RWPE2 (cell line): ENCODE results near the gene SERAC1.

Source experiments
- ATAC-seq: fragments of 200-7000 bp; cut with Tn5 transposase; 3 replicates; pipeline ENCODE4 v1.9.1; 2021; ENCODE audit warnings: low read depth
- DNase-seq: peaks from one replicate; pipeline ENCODE4 v3.0.0-alpha.2; 2020; ENCODE audit warnings: low spot score
- H3K27ac ChIP-seq: fragments of 450-650 bp; 2 replicates; pipeline ENCODE4 v1.5.1; 2017; ENCODE audit warnings: mild to moderate bottlenecking; ENCODE audit not compliant: poor library complexity, severe bottlenecking
- H3K27me3 ChIP-seq: fragments of 250-450 bp; sonication (Bioruptor Pico); 2 replicates; pipeline ENCODE4 v1.5.1; 2021; ENCODE audit warnings: mild to moderate bottlenecking, moderate library complexity; ENCODE audit not compliant: insufficient read depth, poor library complexity, severe bottlenecking
- H3K36me3 ChIP-seq: fragments of 250-450 bp; sonication (Bioruptor Pico); 2 replicates; pipeline ENCODE4 v1.5.1; 2020; ENCODE audit warnings: low read depth, mild to moderate bottlenecking, moderate library complexity
- H3K4me1 ChIP-seq: fragments of 250-450 bp; sonication (Bioruptor Pico); 2 replicates; pipeline ENCODE4 v1.5.1; 2021; ENCODE audit warnings: mild to moderate bottlenecking, moderate library complexity; ENCODE audit not compliant: insufficient read depth, poor library complexity, severe bottlenecking
- H3K4me3 ChIP-seq: fragments of 250-450 bp; sonication (Bioruptor Pico); 2 replicates; pipeline ENCODE4 v1.5.1; 2021; ENCODE audit warnings: mild to moderate bottlenecking, moderate library complexity; ENCODE audit not compliant: severe bottlenecking
- H3K9me3 ChIP-seq: fragments of 250-450 bp; sonication (Bioruptor Pico); 2 replicates; pipeline ENCODE4 v1.5.1; 2021; ENCODE audit warnings: mild to moderate bottlenecking, moderate library complexity; ENCODE audit not compliant: severe bottlenecking
- CTCF ChIP-seq: fragments of 450-650 bp; IDR thresholded peaks from one replicate; pipeline ENCODE4 v1.5.1; 2017; ENCODE audit warnings: mild to moderate bottlenecking, moderate library complexity; ENCODE audit not compliant: poor library complexity, severe bottlenecking

The SERAC1 gene

GRCh38 chr6:158111987-158112386 lies 56.1 kb downstream of the SERAC1 start:
- Histone ChIP-seq H3K4me1 (no peaks in the 10 kb centered on the region), H3K27ac (no peak overlapping the region), H3K27me3 (no peaks in the 10 kb centered on the region), H3K9me3 (no peaks in the 10 kb centered on the region), H3K4me3 (no peak overlapping the region), H3K36me3 (peaks cover 8% of the 10 kb centered on the region)
- no peak for TF ChIP-seq CTCF
- no peak for DNase-seq
- no peak for ATAC-seq

- DNase-seq (no peak), ATAC-seq (no peak)
- Histone ChIP-seq H3K4me1 (no peaks in the 10 kb centered on the region), H3K4me3 (no peak overlapping the region), H3K9me3 (no peaks in the 10 kb centered on the region), H3K27ac (no peak overlapping the region), H3K27me3 (no peaks in the 10 kb centered on the region), H3K36me3 (peaks cover 8% of the 10 kb centered on the region)
- TF ChIP-seq CTCF = no peak
Observed at GRCh38 chr6:158110986-158111385, 57.1 kb downstream of the SERAC1 start.

GRCh38 chr6:158109748-158110147 lies 58.3 kb downstream of the SERAC1 start:
- no peaks in the 10 kb centered on the region for H3K9me3 ChIP-seq
- no peak overlapping the region for H3K4me3 ChIP-seq
- no peak overlapping the region for H3K27ac ChIP-seq
- no peak for ATAC-seq
- TF ChIP-seq CTCF = no peak
- no peaks in the 10 kb centered on the region for H3K4me1 ChIP-seq
- DNase-seq = no peak
- no peaks in the 10 kb centered on the region for H3K27me3 ChIP-seq
- H3K36me3 ChIP-seq = peaks cover 8% of the 10 kb centered on the region

GRCh38 chr6:158104696-158105095 lies 63.4 kb downstream of the SERAC1 start:
- Histone ChIP-seq H3K4me1 (no peaks in the 10 kb centered on the region), H3K4me3 (no peak overlapping the region), H3K27me3 (no peaks in the 10 kb centered on the region), H3K27ac (no peak overlapping the region), H3K9me3 (no peaks in the 10 kb centered on the region), H3K36me3 (peaks cover under 1% of the 10 kb centered on the region; the same call in 1 of the 2 replicates)
- no peak for TF ChIP-seq CTCF
- ATAC-seq (no peak), DNase-seq (no peak)

GRCh38 chr6:158103228-158103627 lies 64.8 kb downstream of the SERAC1 start:
- DNase-seq (no peak), ATAC-seq (no peak)
- H3K27me3 ChIP-seq = no peaks in the 10 kb centered on the region
- H3K9me3 ChIP-seq = no peaks in the 10 kb centered on the region
- no peaks in the 10 kb centered on the region for H3K36me3 ChIP-seq
- no peak for TF ChIP-seq CTCF
- H3K4me3 ChIP-seq = no peak overlapping the region
- no peak overlapping the region for H3K27ac ChIP-seq
- no peaks in the 10 kb centered on the region for H3K4me1 ChIP-seq
